ENCODE measurements around the gene MAGEB16. TPM values are rescaled to one million over a fixed set of nuclear protein-coding genes. Genes with fewer than 3 reads are reported as not detected.

The MAGEB16 gene
- total RNA-seq, 4 donors from 2014 or later: not detected

DNA sequence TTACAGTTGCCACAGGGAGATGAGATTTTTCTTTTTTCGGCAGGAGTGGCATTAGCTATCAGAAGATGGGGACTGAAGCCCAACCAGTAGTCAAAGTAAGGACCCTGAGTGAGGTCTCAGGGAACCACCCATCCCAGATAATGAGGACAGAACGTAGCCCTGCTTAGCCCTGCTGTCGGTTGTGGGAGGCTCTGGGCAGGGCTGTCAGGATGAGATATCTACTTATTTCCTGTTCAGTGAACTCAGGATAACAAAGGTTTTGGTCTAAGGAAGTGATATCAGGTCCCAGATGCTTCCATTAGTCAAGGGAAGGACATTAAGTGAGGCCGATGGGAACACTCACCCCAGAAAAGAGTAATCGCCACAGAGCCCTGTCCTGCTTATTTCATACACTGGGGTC lies 2.3 kb downstream of the MAGEB16 start:
- no peaks in the 10 kb centered on the region for H3K9me3 ChIP-seq
- H3K4me3 ChIP-seq: no peak overlapping the region
- no peak overlapping the region for H3K27ac ChIP-seq
- no peak for DNase-seq
- TF ChIP-seq CTCF (IDR thresholded peaks at IDR 0.05 in 4 of 5, conservative IDR thresholded peaks at IDR 0.05 in 1 of 5) (no peak), POLR2A (IDR thresholded peaks at IDR 0.05) (no peak)
- H3K4me1 ChIP-seq: no peaks in the 10 kb centered on the region
- in situ Hi-C loops (cut with MboI; ENCODE audit: low sequenced_read_pairs in 4 of 4): no loop called here
- H3K27me3 ChIP-seq: no peaks in the 10 kb centered on the region
- intact Hi-C loops (cut with DNase I; ENCODE audit: low total_unique reads): no loop called here
- ATAC-seq: no peak
- H3K36me3 ChIP-seq: no peaks in the 10 kb centered on the region

DNA sequence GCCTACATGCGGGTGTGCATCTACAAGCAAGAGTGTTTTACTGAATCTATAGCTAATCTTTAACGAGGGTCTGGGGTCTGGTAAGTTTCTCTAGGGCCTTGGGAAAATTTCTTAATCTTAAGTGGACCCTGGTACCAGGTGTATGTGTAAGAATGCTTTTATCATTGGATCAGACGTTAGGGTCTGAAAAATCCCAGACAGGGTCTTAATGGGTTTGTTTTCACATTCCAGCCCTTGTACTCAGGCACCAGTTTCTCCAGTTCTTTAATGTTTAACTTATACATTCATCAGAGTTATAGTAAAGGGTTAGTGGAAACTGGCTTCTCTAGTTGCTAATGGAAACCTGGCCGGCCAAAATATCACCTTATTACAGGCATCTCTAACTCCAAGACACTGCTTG lies 11.6 kb downstream of the MAGEB16 start:
- Histone ChIP-seq H3K27ac (no peak overlapping the region), H3K4me3 (no peak overlapping the region), H3K4me1 (no peaks in the 10 kb centered on the region), H3K27me3 (no peaks in the 10 kb centered on the region), H3K36me3 (no peaks in the 10 kb centered on the region), H3K9me3 (no peaks in the 10 kb centered on the region)
- DNase-seq (no peak), ATAC-seq (no peak)
- in situ Hi-C loops (cut with MboI; ENCODE audit: low sequenced_read_pairs in 4 of 4): no loop called here
- intact Hi-C loops (cut with DNase I; ENCODE audit: low total_unique reads): no loop called here
- TF ChIP-seq CTCF (IDR thresholded peaks at IDR 0.05 in 4 of 5, conservative IDR thresholded peaks at IDR 0.05 in 1 of 5) (no peak), POLR2A (IDR thresholded peaks at IDR 0.05) (no peak)

DNA sequence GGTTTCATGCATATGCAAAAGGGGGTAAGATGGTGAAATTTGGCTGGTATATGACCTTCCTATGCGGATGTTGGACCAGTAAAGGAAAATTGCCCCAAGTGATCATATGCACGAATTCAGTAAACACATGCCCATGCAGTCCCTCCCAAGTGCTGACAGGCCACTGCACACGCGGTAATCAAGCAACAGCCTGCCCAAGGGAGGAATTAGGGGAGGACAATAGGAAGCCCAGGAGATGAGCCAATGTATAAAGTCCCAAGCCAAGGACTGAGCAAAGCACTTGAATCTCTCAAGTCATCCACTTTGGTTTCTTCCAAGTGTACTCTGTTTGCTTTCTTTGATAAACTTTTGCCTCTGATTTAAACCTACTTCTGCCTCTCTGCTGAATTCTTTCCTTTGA lies 21.1 kb downstream of the MAGEB16 start:
- no peak for TF ChIP-seq POLR2A (IDR thresholded peaks at IDR 0.05)
- TF ChIP-seq CTCF (IDR thresholded peaks at IDR 0.05 in 4 of 5, conservative IDR thresholded peaks at IDR 0.05 in 1 of 5): no peak
- in situ Hi-C loops (cut with MboI; ENCODE audit: low sequenced_read_pairs in 4 of 4): no loop called here
- DNase-seq: no peak
- H3K36me3 ChIP-seq: no peaks in the 10 kb centered on the region
- intact Hi-C loops (cut with DNase I; ENCODE audit: low total_unique reads): no loop called here
- no peaks in the 10 kb centered on the region for H3K9me3 ChIP-seq
- H3K27me3 ChIP-seq: no peaks in the 10 kb centered on the region
- ATAC-seq: no peak
- no peak overlapping the region for H3K4me3 ChIP-seq
- no peak overlapping the region for H3K27ac ChIP-seq
- H3K4me1 ChIP-seq: no peaks in the 10 kb centered on the region

DNA sequence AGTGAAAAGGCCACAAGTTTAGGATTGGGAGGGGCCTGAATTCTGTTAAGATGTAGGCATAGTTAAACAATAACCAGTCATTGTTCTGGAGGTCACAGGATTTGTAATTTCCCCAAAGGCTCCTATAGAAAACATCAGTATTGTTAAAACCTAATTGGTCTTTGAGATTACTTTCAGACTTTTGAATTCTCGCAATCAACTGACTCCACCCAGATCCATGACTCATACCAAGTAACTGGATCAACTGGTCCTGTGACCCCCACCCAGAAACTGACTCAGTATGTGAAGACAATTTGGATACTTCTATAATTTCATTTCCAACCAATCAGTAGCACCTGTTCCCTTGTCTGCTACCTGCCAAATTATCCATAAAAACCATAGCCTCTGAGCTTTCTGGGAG lies 28.4 kb downstream of the MAGEB16 start:
- Histone ChIP-seq H3K4me1 (no peaks in the 10 kb centered on the region), H3K27ac (no peak overlapping the region), H3K36me3 (no peaks in the 10 kb centered on the region), H3K9me3 (no peaks in the 10 kb centered on the region), H3K27me3 (no peaks in the 10 kb centered on the region), H3K4me3 (no peak overlapping the region)
- intact Hi-C loops (cut with DNase I; ENCODE audit: low total_unique reads) (no loop called here), in situ Hi-C loops (cut with MboI; ENCODE audit: low sequenced_read_pairs in 4 of 4) (no loop called here)
- DNase-seq (no peak), ATAC-seq (no peak)
- TF ChIP-seq CTCF (IDR thresholded peaks at IDR 0.05 in 4 of 5, conservative IDR thresholded peaks at IDR 0.05 in 1 of 5) (no peak), POLR2A (IDR thresholded peaks at IDR 0.05) (no peak)

DNA sequence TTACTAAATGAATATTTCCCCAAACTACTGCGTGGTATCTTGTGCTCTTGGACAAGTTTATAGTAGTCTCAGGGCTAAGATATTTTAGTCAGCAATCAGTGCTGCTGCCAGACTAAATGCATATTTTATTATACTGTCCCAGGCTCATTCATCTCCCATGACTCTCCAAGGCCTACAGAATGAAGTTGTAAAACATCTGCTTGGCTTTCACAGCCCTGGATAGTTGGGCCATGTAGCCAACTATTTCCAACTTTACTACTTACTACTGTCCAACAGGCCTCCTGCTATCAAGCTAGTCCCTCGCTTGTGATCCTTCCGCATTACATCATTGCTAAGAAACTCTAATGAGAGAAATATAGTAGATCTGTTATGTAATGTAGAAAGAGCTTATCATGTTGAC lies 31.4 kb downstream of the MAGEB16 start:
- intact Hi-C loops (cut with DNase I; ENCODE audit: low total_unique reads) (no loop called here), in situ Hi-C loops (cut with MboI; ENCODE audit: low sequenced_read_pairs in 4 of 4) (no loop called here)
- DNase-seq (no peak), ATAC-seq (no peak)
- H3K4me1 ChIP-seq: no peaks in the 10 kb centered on the region
- TF ChIP-seq CTCF (IDR thresholded peaks at IDR 0.05 in 4 of 5, conservative IDR thresholded peaks at IDR 0.05 in 1 of 5): no peak
- no peak for TF ChIP-seq POLR2A (IDR thresholded peaks at IDR 0.05)
- H3K36me3 ChIP-seq: no peaks in the 10 kb centered on the region
- H3K27me3 ChIP-seq: no peaks in the 10 kb centered on the region
- H3K9me3 ChIP-seq: no peaks in the 10 kb centered on the region
- H3K27ac ChIP-seq: no peak overlapping the region
- H3K4me3 ChIP-seq: no peak overlapping the region
